Choroid plexus epithelial cell (primary cell): ENCODE data around the gene KRTAP26-1.

Source experiments
- DNase-seq: peaks from one replicate; pipeline ENCODE4 v3.0.0-alpha.2; 2010; ENCODE audit warnings: low read depth
- H3K4me3 ChIP-seq: 2 replicates; pipeline ENCODE4 v1.5.1; 2011; ENCODE audit warnings: low read depth, mild to moderate bottlenecking, control low read depth, low read length, moderate library complexity
- TF ChIP-seq, protein P1 (sequence below): conservative IDR thresholded peaks from 2 replicates; pipeline ENCODE4 v1.5.1; 2011; ENCODE audit warnings: low read depth, mild to moderate bottlenecking, control low read depth, inconsistent platforms, low read length, moderate library complexity

KRTAP26-1 gene

DNA sequence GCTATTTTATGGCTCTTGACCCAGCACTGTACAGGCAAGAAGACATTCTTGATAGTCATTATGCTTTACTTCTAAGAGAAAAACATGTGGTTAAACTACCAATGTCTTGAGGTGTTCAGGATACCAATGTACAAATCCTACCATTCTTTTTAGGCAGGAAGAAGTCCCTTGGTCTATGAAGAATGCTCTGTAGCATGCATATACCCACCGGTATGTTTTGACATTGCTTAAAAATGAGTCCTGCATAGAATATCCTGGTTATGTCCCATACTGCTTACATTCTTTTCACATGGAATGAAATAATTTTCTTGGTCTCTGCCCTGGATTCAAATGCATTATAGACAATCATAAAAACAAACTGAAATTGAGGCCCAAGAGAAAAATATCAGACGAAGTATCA lies 12.6 kb upstream of the KRTAP26-1 start:
- TF ChIP-seq, protein P1, sequence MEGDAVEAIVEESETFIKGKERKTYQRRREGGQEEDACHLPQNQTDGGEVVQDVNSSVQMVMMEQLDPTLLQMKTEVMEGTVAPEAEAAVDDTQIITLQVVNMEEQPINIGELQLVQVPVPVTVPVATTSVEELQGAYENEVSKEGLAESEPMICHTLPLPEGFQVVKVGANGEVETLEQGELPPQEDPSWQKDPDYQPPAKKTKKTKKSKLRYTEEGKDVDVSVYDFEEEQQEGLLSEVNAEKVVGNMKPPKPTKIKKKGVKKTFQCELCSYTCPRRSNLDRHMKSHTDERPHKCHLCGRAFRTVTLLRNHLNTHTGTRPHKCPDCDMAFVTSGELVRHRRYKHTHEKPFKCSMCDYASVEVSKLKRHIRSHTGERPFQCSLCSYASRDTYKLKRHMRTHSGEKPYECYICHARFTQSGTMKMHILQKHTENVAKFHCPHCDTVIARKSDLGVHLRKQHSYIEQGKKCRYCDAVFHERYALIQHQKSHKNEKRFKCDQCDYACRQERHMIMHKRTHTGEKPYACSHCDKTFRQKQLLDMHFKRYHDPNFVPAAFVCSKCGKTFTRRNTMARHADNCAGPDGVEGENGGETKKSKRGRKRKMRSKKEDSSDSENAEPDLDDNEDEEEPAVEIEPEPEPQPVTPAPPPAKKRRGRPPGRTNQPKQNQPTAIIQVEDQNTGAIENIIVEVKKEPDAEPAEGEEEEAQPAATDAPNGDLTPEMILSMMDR: no peak
- DNase-seq: no peak
- no peak overlapping the region for H3K4me3 ChIP-seq

DNA sequence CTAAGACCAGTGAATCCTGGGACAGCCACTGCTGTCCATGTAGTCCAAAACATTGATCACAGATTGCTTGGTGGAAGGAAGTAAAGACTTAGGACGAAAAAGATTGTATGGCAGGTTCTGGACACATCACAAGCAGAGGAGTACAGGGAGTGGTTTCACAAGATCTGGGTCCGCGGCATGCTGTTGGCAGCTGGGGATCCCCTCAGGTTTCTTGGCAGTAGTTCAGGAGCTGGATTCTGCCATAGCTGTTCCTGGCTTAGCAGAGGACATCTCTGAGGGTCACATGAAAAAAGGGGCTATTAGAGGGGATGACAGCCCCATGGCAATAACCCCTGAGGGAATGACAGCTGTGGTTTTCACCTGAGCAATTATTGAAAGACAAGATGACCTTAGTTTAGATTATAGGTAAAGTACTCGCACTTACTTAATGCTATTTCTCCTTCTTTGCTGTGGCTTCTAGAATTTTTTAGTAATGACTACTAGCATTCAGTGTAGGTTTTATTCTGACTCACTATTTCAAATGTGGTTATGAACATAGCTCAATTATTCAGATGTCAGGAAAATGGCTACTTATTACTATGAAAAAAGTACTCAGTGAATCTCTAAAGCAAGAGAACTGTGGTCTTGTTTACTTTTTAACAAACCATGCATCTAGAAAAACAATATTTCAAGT lies 9.2 kb upstream of the KRTAP26-1 start:
- TF ChIP-seq, protein P1: no peak
- DNase-seq: peak; percentile 37
- H3K4me3 ChIP-seq: no peak overlapping the region

DNA sequence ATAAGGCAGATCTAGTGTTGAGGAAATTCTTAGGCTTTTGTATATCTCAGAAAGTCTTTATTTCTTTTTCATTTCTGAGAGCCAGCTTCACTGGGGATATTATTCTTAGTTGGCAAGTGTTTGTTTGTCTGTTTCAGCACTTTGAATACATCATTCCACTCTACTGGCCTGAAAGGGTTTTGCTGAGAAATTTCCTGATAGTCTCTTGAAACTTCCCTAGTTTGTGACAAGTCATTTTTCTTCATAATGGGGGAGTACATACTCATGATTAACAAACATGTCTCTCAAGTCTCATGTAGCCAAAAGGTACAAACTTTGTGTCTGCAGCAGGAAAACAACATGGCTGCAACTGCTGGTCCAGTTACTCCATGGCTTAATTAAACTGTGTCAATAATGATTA lies 6.3 kb upstream of the KRTAP26-1 start:
- TF ChIP-seq, protein P1: no peak
- DNase-seq: no peak

DNA sequence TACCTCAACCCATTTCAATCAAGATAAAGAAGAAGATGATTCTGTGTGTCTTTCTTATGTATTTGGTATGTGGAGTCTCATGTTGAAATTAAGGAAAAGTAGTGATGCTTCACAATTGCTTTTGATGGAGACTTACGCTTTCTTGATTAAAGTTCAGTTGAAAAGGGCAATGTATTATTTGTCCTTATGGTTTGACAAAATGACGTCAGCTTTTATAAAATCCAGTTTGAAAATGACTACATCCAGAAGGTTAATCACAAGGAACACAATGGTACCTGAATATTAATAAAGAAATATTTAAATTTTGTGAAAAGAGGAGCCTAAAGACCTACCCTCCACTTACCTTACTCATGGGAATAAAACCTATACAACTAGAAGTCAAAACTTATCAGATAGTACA lies 4.4 kb downstream of the KRTAP26-1 start:
- DNase-seq: no peak
- TF ChIP-seq, protein P1: no peak
- no peak overlapping the region for H3K4me3 ChIP-seq

More for the DNA sequence above, 6.3 kb upstream of the KRTAP26-1 start:
- no peak overlapping the region for H3K4me3 ChIP-seq

DNA sequence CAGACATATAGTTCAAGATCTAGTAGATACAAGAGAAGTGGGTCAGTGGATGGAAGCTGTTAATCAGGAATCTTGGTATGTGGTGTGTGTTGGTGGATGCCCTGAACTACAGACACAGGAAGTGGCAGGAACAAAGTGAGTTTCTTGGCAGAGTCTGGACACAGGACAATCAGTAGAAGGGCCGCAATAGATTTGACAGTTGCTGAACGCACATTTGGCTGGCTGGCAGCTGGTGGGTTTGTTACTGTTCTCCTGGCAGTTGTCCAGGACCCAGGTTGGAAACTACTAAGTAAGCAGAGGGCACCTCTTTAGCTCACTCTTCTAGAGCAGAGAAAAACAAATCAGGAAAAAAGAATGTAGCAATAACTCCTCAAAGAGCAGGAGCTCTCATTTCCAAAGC lies 13.2 kb downstream of the KRTAP26-1 start:
- no peak for DNase-seq
- TF ChIP-seq, protein P1: no peak
- H3K4me3 ChIP-seq: no peak overlapping the region

DNA sequence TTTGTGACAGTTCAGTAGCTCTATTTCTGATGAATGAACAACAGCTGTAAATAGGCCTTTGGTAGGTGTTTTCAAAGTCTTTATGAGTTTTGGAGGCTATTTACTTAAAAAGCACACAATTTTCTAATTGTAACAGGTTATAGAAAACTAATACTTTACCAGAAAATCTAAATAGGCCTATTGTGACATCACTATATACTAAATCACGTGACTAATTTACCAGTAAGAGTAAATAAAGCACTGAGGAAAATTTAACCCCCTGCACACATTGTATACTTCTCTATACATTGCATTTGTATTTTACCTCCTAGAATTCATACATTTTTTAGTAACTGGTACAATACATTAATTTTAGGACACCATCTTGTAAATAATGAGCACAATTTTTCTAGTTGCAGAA lies 15.0 kb downstream of the KRTAP26-1 start:
- DNase-seq: no peak
- H3K4me3 ChIP-seq: no peak overlapping the region
- TF ChIP-seq, protein P1: no peak

DNA sequence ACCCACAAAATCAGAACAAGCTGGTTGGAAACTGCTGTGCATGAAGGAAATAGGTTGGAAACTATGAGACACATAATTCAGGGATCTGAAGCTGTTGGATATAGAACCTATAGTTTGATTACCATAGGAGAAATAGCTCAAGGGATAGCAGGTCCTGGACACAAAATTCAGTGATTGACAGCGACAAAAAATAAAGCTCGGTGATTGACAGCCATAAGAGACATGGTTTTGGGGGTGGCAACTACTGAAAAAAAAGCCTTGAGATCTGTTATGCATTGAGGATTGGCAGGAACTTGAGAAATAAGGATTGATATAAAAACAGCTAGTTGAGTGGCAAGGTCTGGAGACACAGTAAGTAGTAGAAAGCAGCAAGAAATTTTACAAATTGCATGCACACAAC lies 30.9 kb downstream of the KRTAP26-1 start, which contains the start of gene KRTAP25-1:
Gene KRTAP25-1, minus strand, starts transcription at position 300 of the 400 bp plus-strand sequence. Its CDS starts 24 bp downstream, at position 276.
- no peak within 1 kb of the TSS for H3K4me3 ChIP-seq
- DNase-seq: no peak
- TF ChIP-seq, protein P1: no peak
